Measurements from ENCODE around the gene NGEF. TPM values are rescaled to one million over a fixed set of nuclear protein-coding genes. Genes with fewer than 3 reads are reported as not detected.

The NGEF gene
- total and polyA plus RNA-seq, 7 donors: 0.28 to 13.9 (median 10.8) TPM; not detected in 2

DNA sequence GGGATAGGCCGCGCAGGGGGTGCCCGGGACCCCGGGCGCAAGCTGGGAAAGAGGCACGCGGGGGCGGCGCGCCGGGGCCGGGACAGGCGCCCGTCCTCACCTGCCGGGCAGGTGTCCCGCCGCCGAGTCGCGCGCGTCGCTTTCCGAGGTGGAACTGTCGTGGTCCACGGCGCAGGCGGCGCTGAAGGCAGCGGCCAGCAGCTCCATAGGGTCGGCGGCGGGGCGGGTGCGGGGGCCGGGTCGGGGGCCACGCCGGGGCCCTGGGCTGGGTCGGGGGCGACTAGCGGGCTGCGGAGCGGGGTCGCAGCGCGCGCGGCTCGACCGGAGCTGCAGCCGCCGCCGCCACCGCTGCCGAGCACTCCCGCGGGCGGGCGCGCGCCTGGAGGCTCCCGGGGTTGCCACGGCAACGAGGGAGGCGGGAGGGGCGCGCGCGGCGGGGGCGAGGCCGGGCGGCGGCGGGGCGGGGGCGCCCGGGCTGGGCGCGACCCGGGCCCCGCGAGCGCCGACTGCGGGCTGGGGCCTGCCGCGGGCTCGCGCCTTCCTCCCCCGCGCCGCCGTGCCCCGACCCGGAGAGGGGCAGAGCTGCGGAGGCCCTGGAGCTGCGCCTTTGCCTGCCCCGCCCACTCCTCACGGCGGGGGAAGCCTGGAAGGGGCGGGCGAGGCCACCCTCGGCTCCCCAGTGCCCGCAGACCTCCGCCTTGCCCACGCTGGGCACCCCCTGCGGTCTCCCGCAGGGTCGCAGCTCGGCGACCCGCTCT is 85.1 kb downstream of the NGEF start:
- TF ChIP-seq POLR2A (IDR thresholded peaks at IDR 0.05): no peak
- TF ChIP-seq POLR2AphosphoS5 (IDR thresholded peaks at IDR 0.05): no peak
- no peak for TF ChIP-seq EP300 (IDR thresholded peaks at IDR 0.05)
- no peak overlapping the region for H3K27ac ChIP-seq
- H3K9me3 ChIP-seq: no peaks in the 10 kb centered on the region
- peaks cover 32 to 56% (median 35%) of the 10 kb centered on the region in 3 donors for H3K27me3 ChIP-seq
- peaks cover 0 to 21% (median 15%) of the 10 kb centered on the region in 4 donors for H3K4me1 ChIP-seq
- DNase-seq: no peak
- intact Hi-C loops (cut with DNase I): no loop called here
- no peaks in the 10 kb centered on the region for H3K36me3 ChIP-seq
- WGBS, 2 donors: 2 to 6% methylated on average over 114 of the region's 114 CpGs
- H3K4me3 ChIP-seq: peak overlapping the region in 3 of 4 donors; percentile 25 to 46 (median 45)

GRCh38 chr2:232927032-232927792 is 85.8 kb downstream of the NGEF start:
- H3K27ac ChIP-seq: no peak overlapping the region
- H3K36me3 ChIP-seq: no peaks in the 10 kb centered on the region
- intact Hi-C loops (cut with DNase I): no loop called here
- H3K4me1 ChIP-seq: peaks cover 0 to 21% (median 15%) of the 10 kb centered on the region in 4 donors
- no peak for TF ChIP-seq POLR2AphosphoS5 (IDR thresholded peaks at IDR 0.05)
- TF ChIP-seq, protein P1, sequence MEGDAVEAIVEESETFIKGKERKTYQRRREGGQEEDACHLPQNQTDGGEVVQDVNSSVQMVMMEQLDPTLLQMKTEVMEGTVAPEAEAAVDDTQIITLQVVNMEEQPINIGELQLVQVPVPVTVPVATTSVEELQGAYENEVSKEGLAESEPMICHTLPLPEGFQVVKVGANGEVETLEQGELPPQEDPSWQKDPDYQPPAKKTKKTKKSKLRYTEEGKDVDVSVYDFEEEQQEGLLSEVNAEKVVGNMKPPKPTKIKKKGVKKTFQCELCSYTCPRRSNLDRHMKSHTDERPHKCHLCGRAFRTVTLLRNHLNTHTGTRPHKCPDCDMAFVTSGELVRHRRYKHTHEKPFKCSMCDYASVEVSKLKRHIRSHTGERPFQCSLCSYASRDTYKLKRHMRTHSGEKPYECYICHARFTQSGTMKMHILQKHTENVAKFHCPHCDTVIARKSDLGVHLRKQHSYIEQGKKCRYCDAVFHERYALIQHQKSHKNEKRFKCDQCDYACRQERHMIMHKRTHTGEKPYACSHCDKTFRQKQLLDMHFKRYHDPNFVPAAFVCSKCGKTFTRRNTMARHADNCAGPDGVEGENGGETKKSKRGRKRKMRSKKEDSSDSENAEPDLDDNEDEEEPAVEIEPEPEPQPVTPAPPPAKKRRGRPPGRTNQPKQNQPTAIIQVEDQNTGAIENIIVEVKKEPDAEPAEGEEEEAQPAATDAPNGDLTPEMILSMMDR (IDR thresholded peaks at IDR 0.05): no peak
- TF ChIP-seq EP300 (IDR thresholded peaks at IDR 0.05): no peak
- no peak for TF ChIP-seq POLR2A (IDR thresholded peaks at IDR 0.05)
- 2 to 3% methylated on average over 76 of the region's 76 CpGs for WGBS, 2 donors
- no peak for DNase-seq
- H3K4me3 ChIP-seq: peak overlapping the region in 3 of 4 donors; percentile 25 to 46 (median 45)
- H3K27me3 ChIP-seq: peaks cover 32 to 56% (median 35%) of the 10 kb centered on the region in 3 donors
- H3K9me3 ChIP-seq: no peaks in the 10 kb centered on the region

DNA sequence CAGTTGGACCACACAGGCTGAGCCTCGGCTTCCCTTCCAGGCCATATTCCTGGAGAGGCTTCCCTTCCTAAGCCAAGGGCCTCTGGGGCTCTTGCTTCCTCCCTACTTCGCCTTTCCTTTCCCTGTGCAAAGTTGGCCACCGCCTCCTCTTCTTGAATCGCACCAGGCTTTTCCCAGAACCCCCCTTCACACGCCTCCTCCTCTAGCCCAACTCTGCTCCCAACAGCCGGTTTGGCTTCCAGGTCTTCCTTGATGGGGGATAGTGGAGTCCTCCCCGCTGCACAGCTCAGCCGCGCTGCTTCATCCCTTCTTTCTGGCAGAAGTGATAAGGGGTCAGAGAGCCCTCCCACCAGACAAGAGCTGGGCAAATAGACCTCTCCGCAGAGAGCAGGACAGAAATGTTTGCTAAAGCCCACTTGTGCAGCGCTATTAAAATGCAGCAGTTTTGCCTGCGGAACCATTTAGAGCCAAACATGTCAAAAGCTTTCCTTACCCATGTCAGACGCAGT is 86.6 kb downstream of the NGEF start:
- 38 to 79% methylated on average over 13 of the region's 13 CpGs for WGBS, 2 donors
- H3K4me1 ChIP-seq: peaks cover 0 to 21% (median 15%) of the 10 kb centered on the region in 4 donors
- intact Hi-C loops (cut with DNase I): no loop called here
- H3K4me3 ChIP-seq: peak overlapping the region in 3 of 4 donors; percentile 25 to 46 (median 45)
- no peak overlapping the region for H3K27ac ChIP-seq
- DNase-seq: no peak
- H3K36me3 ChIP-seq: no peaks in the 10 kb centered on the region
- TF ChIP-seq POLR2AphosphoS5 (IDR thresholded peaks at IDR 0.05) (no peak), POLR2A (IDR thresholded peaks at IDR 0.05) (no peak), EP300 (IDR thresholded peaks at IDR 0.05) (no peak)
- TF ChIP-seq, protein P1 (IDR thresholded peaks at IDR 0.05): no peak
- no peaks in the 10 kb centered on the region for H3K9me3 ChIP-seq
- peaks cover 32 to 56% (median 35%) of the 10 kb centered on the region in 3 donors for H3K27me3 ChIP-seq

- peaks cover 32 to 56% (median 35%) of the 10 kb centered on the region in 3 donors for H3K27me3 ChIP-seq
- TF ChIP-seq, protein P1 (IDR thresholded peaks at IDR 0.05): no peak
- TF ChIP-seq POLR2A (IDR thresholded peaks at IDR 0.05): no peak
- no peak for TF ChIP-seq EP300 (IDR thresholded peaks at IDR 0.05)
- no peak for TF ChIP-seq POLR2AphosphoS5 (IDR thresholded peaks at IDR 0.05)
- peaks cover 0 to 21% (median 15%) of the 10 kb centered on the region in 4 donors for H3K4me1 ChIP-seq
- H3K27ac ChIP-seq: no peak overlapping the region
- no peak for DNase-seq
- no peak overlapping the region for H3K4me3 ChIP-seq
- intact Hi-C loops (cut with DNase I): no loop called here
- no peaks in the 10 kb centered on the region for H3K9me3 ChIP-seq
- WGBS, 2 donors: 49 to 81% methylated on average over 11 of the region's 11 CpGs
- H3K36me3 ChIP-seq: no peaks in the 10 kb centered on the region
Observed at GRCh38 chr2:232925821-232926156, 87.3 kb downstream of the NGEF start.
